T-cell (primary cell): ENCODE data around the gene IQSEC3. TPM values are rescaled to one million over a fixed set of nuclear protein-coding genes. Genes with fewer than 3 reads are reported as not detected.

Experiments used
- ATAC-seq, 4 experiments: fragments of 200-7000 bp in 3 of 4; fragments of 150-1000 bp in 1 of 4; cut with Tn5 transposase; replicated peaks in 1 of 4; 1 replicate in 3 of 4; 2 replicates in 1 of 4; pipeline ENCODE4 v1.10.0; 2021; ENCODE audit warnings: moderate library complexity in 3 of 4, mild to moderate bottlenecking in 2 of 4, moderate number of reproducible peaks in 1 of 4
- CTCF ChIA-PET, 2 donors: fragments of 300-600 bp; sonication (Branson Sonifier 250); formaldehyde crosslinking; loops; one replicate each; lab custom pipeline; 2022; ENCODE audit warnings: antibody characterized with exemption in 2 of 2; lab: Charles Lee
- POLR2A ChIA-PET, 2 donors: fragments of 300-600 bp; sonication (Branson Sonifier 250); formaldehyde crosslinking; loops; one replicate each; lab custom pipeline; 2022; ENCODE audit warnings: antibody characterized with exemption in 2 of 2; lab: Charles Lee
- DNase-seq, 35 experiments: peaks; one replicate each; pipeline versions ENCODE4 v3.0.0 to v3.0.0-alpha.2; 2013 to 2023
- H3K27ac ChIP-seq: one replicate; pipeline ENCODE4 v1.5.1; 2013; ENCODE audit warnings: low read length
- H3K27me3 ChIP-seq, 2 experiments: replicated peaks in 1 of 2; 1 replicate in 1 of 2; 2 replicates in 1 of 2; pipeline versions ENCODE4 v1.6.1 to v1.7.0; 2013; ENCODE audit warnings: low read length in 1 of 2, mixed read lengths in 1 of 2; ENCODE audit not compliant: control insufficient read depth in 2 of 2, insufficient read depth in 2 of 2; ENCODE audit errors: extremely low read depth in 1 of 2
- H3K36me3 ChIP-seq, 2 donors: 1 replicate in 1 of 2; 2 replicates in 1 of 2; pipeline versions ENCODE4 v1.6.1 to v1.7.0; 2013; ENCODE audit warnings: low read length in 1 of 2; ENCODE audit not compliant: control insufficient read depth in 2 of 2, insufficient read depth in 1 of 2; ENCODE audit errors: extremely low read depth in 1 of 2
- H3K4me1 ChIP-seq, 2 experiments: 1 replicate in 1 of 2; 2 replicates in 1 of 2; pipeline versions ENCODE4 v1.6.1 to v1.7.0; 2013; ENCODE audit warnings: low read length in 2 of 2, mixed read lengths in 1 of 2; ENCODE audit not compliant: insufficient read depth in 2 of 2, control insufficient read depth in 1 of 2; ENCODE audit errors: extremely low read depth in 1 of 2
- H3K4me3 ChIP-seq, 2 donors: 1 replicate in 1 of 2; 2 replicates in 1 of 2; pipeline versions ENCODE4 v1.5.1 to v1.7.0; 2013; ENCODE audit warnings: mild to moderate bottlenecking in 2 of 2, low read length in 1 of 2, moderate library complexity in 1 of 2; ENCODE audit not compliant: control insufficient read depth in 1 of 2; ENCODE audit errors: extremely low read depth in 1 of 2
- H3K9me3 ChIP-seq: 2 replicates; pipeline ENCODE4 v1.7.0; 2013
- H3K27ac Mint-ChIP-seq, 2 donors: one replicate each; pipeline ENCODE4 v1.8.0; 2020 to 2021; ENCODE audit warnings: mild to moderate bottlenecking in 2 of 2, mixed read lengths in 2 of 2
- H3K27me3 Mint-ChIP-seq, 2 donors: one replicate each; pipeline ENCODE4 v1.8.0; 2021 to 2022; ENCODE audit warnings: mixed read lengths in 2 of 2
- H3K36me3 Mint-ChIP-seq: one replicate; pipeline ENCODE4 v1.8.0; 2021; ENCODE audit warnings: mixed read lengths
- H3K4me1 Mint-ChIP-seq, 3 donors: one replicate each; pipeline ENCODE4 v1.8.0; 2020 to 2022; ENCODE audit warnings: mixed read lengths in 3 of 3, mild to moderate bottlenecking in 1 of 3
- H3K4me3 Mint-ChIP-seq, 3 donors: one replicate each; pipeline ENCODE4 v1.8.0; 2020 to 2022; ENCODE audit warnings: mild to moderate bottlenecking in 3 of 3, mixed read lengths in 3 of 3, moderate library complexity in 3 of 3
- H3K9me3 Mint-ChIP-seq, 3 donors: one replicate each; pipeline ENCODE4 v1.8.0; 2020 to 2022; ENCODE audit warnings: mixed read lengths in 3 of 3
- WGBS: methylation state at CpG from one replicate; pipeline ENCODE4 v1.1.5; 2013; ENCODE audit warnings: missing lambda C conversion rate; ENCODE audit not compliant: insufficient coverage; 5-methylcytosine and 5-hydroxymethylcytosine counted together
- total RNA-seq, 35 experiments: library from RNA in 6 of 35; stranded (reverse) in 6 of 35; fragments of 120-200 nt in 1 of 35; gene quantifications; one replicate each; pipeline versions ENCODE4 v1.2.1 to v1.2.4 and lab custom pipeline; 2013 to 2026

The IQSEC3 gene
- total RNA-seq, 5 donors from 2014 or later (not counting 1 experiment from before 2014, with no cell fraction given): 0.30 to 7.3 (median 2.9) TPM

DNA sequence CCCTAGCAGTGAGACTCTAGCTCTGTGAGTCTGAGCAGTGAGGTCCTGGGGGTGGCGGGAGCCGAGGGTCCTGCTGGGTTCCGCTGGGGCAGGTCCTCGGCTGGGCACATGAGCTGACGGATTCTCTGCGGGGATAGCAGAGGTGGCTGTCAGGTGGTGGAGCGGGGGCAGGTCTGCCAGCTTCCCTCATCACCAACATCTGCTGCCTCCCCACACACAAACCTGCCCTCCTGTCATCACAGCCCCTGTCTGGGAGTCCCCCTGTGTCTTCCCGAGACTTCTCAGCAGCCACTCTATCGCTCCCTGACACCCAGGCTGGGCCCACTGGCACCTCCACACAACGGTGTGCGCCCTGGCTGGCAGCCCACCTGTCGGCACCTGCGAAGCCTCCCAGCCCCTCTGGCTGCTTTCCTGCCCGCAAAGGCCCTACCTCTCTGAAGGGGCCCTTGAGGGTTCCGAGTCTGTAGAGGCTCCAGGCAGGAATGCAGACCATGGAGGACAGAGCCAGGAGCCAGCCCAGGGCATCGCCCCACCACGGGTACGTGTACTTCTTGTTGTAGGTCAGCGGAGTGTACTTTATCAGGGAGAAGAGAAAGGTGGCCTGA is 154.5 kb downstream of the IQSEC3 start:
- DNase-seq (no peak), ATAC-seq (no peak)
- Mint-ChIP-seq H3K4me3 (no peak overlapping the region), H3K36me3 (no peaks in the 10 kb centered on the region), H3K4me1 (peaks cover 0 to 4% (median 0%) of the 10 kb centered on the region in 3 donors), H3K9me3 (no peaks in the 10 kb centered on the region), H3K27me3 (peaks cover 7 to 16% of the 10 kb centered on the region in 2 donors), H3K27ac (no peak overlapping the region)
- Histone ChIP-seq H3K27me3 (peaks cover 0 to 26% of the 10 kb centered on the region in 2 experiments), H3K4me1 (peaks cover 0 to 8% of the 10 kb centered on the region in 2 experiments), H3K9me3 (no peaks in the 10 kb centered on the region), H3K4me3 (no peak overlapping the region), H3K36me3 (no peaks in the 10 kb centered on the region), H3K27ac (no peak overlapping the region)
- CTCF ChIA-PET: no interaction called here
- 80% methylated on average over 10 of the region's 19 CpGs for WGBS
- POLR2A ChIA-PET: no interaction called here

GRCh38 chr12:221736-222135 is 155.2 kb downstream of the IQSEC3 start:
- no peaks in the 10 kb centered on the region for H3K9me3 ChIP-seq
- ATAC-seq (no peak), DNase-seq (no peak)
- H3K4me3 Mint-ChIP-seq: no peak overlapping the region
- H3K4me1 Mint-ChIP-seq: peaks cover 0 to 4% (median 0%) of the 10 kb centered on the region in 3 donors
- peaks cover 0 to 8% of the 10 kb centered on the region in 2 experiments for H3K4me1 ChIP-seq
- H3K27me3 Mint-ChIP-seq: peaks cover 7 to 16% of the 10 kb centered on the region in 2 donors
- H3K4me3 ChIP-seq: no peak overlapping the region
- H3K9me3 Mint-ChIP-seq: no peaks in the 10 kb centered on the region
- ChIA-PET POLR2A (no interaction called here), CTCF (interaction anchor here in 1 of 2 donors (0.6 kb wide), 1 partner anchor 912 kb away, joined by 5 read pairs; no protein-coding TSS in a partner anchor)
- peaks cover 0 to 33% of the 10 kb centered on the region in 2 experiments for H3K27me3 ChIP-seq
- H3K36me3 Mint-ChIP-seq: no peaks in the 10 kb centered on the region
- no peaks in the 10 kb centered on the region for H3K36me3 ChIP-seq
- no peak overlapping the region for H3K27ac Mint-ChIP-seq
- no peak overlapping the region for H3K27ac ChIP-seq
- WGBS: 70% methylated on average over 3 of the region's 6 CpGs

GRCh38 chr12:223841-224240 is 157.3 kb downstream of the IQSEC3 start:
- H3K4me3 ChIP-seq: no peak overlapping the region
- H3K27me3 ChIP-seq: peaks cover 0 to 43% of the 10 kb centered on the region in 2 experiments
- no peak overlapping the region for H3K27ac Mint-ChIP-seq
- H3K27me3 Mint-ChIP-seq: peaks cover 5 to 19% of the 10 kb centered on the region in 2 donors
- CTCF ChIA-PET: no interaction called here
- ATAC-seq (no peak), DNase-seq (no peak)
- POLR2A ChIA-PET: no interaction called here
- H3K27ac ChIP-seq: no peak overlapping the region
- no peaks in the 10 kb centered on the region for H3K9me3 Mint-ChIP-seq
- no peak overlapping the region for H3K4me3 Mint-ChIP-seq
- peaks cover 0 to 4% (median 0%) of the 10 kb centered on the region in 3 donors for H3K4me1 Mint-ChIP-seq
- peaks cover 0 to 8% of the 10 kb centered on the region in 2 experiments for H3K4me1 ChIP-seq
- no peaks in the 10 kb centered on the region for H3K9me3 ChIP-seq
- no peaks in the 10 kb centered on the region for H3K36me3 Mint-ChIP-seq
- WGBS: 80% methylated on average over 6 of the region's 11 CpGs
- H3K36me3 ChIP-seq: no peaks in the 10 kb centered on the region

DNA sequence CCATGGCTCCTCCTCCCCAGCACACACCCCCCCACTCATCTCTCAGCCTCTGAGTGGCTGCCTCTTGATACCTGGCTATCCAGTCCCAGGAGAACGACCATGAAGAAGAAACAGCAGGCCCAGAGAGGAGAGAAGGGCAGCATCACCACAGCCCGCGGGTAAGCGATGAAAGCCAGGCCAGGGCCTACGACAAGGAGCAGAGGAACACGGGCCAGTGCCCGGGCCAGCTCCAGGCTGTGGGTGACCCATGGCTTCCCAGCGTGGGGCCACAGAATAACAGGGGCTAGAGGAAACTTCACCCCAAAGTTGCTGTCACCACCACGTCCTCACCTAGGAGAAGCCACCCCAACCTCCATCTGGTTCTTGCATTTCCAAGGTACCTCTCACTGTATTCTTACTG is 157.8 kb downstream of the IQSEC3 start:
- H3K27ac ChIP-seq: no peak overlapping the region
- DNase-seq (no peak), ATAC-seq (no peak)
- H3K4me3 ChIP-seq: no peak overlapping the region
- ChIA-PET POLR2A (no interaction called here), CTCF (no interaction called here)
- no peaks in the 10 kb centered on the region for H3K36me3 ChIP-seq
- no peaks in the 10 kb centered on the region for H3K9me3 ChIP-seq
- no peak overlapping the region for H3K4me3 Mint-ChIP-seq
- no peak overlapping the region for H3K27ac Mint-ChIP-seq
- H3K27me3 ChIP-seq: peaks cover 0 to 43% of the 10 kb centered on the region in 2 experiments
- H3K27me3 Mint-ChIP-seq: peaks cover 5 to 21% of the 10 kb centered on the region in 2 donors
- H3K4me1 Mint-ChIP-seq: peaks cover 0 to 4% (median 0%) of the 10 kb centered on the region in 3 donors
- no peaks in the 10 kb centered on the region for H3K36me3 Mint-ChIP-seq
- peaks cover 0 to 7% of the 10 kb centered on the region in 2 experiments for H3K4me1 ChIP-seq
- WGBS: 91% methylated on average over 7 of the region's 9 CpGs
- no peaks in the 10 kb centered on the region for H3K9me3 Mint-ChIP-seq

DNA sequence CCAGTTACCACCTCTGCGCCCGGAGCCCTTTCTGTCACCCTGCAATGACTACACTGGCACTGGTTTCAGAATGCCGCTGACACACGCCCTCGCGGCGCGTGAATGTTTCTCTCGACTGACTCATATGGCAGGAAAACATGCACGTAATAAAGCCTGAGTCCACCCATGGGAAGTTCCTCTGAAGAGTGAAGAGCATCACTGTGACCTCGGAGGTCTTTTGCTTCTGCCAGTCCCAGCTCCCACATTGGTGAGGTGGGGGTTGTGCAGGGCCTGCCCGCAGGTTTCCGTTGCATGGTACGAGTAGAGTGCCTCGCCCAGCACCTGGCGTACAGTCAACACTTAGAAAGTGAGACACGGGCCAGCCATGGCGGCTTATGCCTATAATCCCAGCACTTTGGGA is 158.4 kb downstream of the IQSEC3 start:
- Mint-ChIP-seq H3K27ac (no peak overlapping the region), H3K4me1 (no peaks in the 10 kb centered on the region), H3K27me3 (peaks cover 5 to 25% of the 10 kb centered on the region in 2 donors), H3K36me3 (no peaks in the 10 kb centered on the region), H3K4me3 (no peak overlapping the region), H3K9me3 (no peaks in the 10 kb centered on the region)
- Histone ChIP-seq H3K27ac (no peak overlapping the region), H3K4me3 (no peak overlapping the region), H3K9me3 (no peaks in the 10 kb centered on the region), H3K27me3 (peaks cover 0 to 42% of the 10 kb centered on the region in 2 experiments), H3K36me3 (no peaks in the 10 kb centered on the region), H3K4me1 (peaks cover 0 to under 1% of the 10 kb centered on the region in 2 experiments)
- POLR2A ChIA-PET: no interaction called here
- no peak for DNase-seq
- CTCF ChIA-PET: no interaction called here
- WGBS: 77% methylated on average over 11 of the region's 18 CpGs
- ATAC-seq: no peak

DNA sequence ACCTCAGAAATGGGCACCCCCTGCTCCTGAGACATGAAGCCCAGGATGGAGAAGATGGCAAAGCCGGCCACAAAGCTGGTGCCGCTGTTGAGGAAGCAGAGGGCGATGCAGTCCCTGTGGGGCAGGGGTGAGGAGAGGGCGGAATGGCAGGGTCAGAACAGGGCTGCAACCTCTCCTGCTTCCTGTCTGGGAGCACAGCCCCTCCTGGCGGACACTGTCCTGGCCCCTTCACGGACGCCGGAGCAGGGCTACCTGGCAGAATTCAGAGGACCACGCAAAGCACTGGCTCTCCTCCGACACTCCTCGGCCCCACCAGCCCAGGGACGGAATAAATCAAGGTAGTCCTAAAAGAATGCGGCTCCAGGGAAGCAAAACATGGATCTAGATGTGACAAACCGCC is 159.8 kb downstream of the IQSEC3 start:
- WGBS: 81% methylated on average over 14 of the region's 14 CpGs
- H3K9me3 ChIP-seq: no peaks in the 10 kb centered on the region
- no peaks in the 10 kb centered on the region for H3K36me3 ChIP-seq
- no peaks in the 10 kb centered on the region for H3K4me1 Mint-ChIP-seq
- H3K36me3 Mint-ChIP-seq: no peaks in the 10 kb centered on the region
- no peak for ATAC-seq
- H3K4me3 ChIP-seq: no peak overlapping the region
- ChIA-PET CTCF (no interaction called here), POLR2A (no interaction called here)
- no peak overlapping the region for H3K4me3 Mint-ChIP-seq
- peaks cover 5 to 24% of the 10 kb centered on the region in 2 donors for H3K27me3 Mint-ChIP-seq
- no peaks in the 10 kb centered on the region for H3K9me3 Mint-ChIP-seq
- peaks cover 0 to 30% of the 10 kb centered on the region in 2 experiments for H3K27me3 ChIP-seq
- no peaks in the 10 kb centered on the region for H3K4me1 ChIP-seq
- no peak overlapping the region for H3K27ac Mint-ChIP-seq
- no peak overlapping the region for H3K27ac ChIP-seq
- DNase-seq: no peak
